ENCODE data around the gene IDUA. TPM values are rescaled to one million over a fixed set of nuclear protein-coding genes. Genes with fewer than 3 reads are reported as not detected.

The IDUA gene
- total RNA-seq, 4 donors from 2014 or later, result 6.7 to 25.8 (median 13.3) TPM

GRCh38 chr4:948936-949300 lies 37.9 kb upstream of the IDUA start:
- TF ChIP-seq CTCF (IDR thresholded peaks at IDR 0.05; ENCODE audit: low read depth), result no peak

GRCh38 chr4:949656-950055 lies 37.2 kb upstream of the IDUA start:
- TF ChIP-seq CTCF (IDR thresholded peaks at IDR 0.05; ENCODE audit: low read depth), result no peak

- no peak for TF ChIP-seq CTCF (IDR thresholded peaks at IDR 0.05; ENCODE audit: low read depth)
Observed at GRCh38 chr4:950136-951020, 36.5 kb upstream of the IDUA start.

GRCh38 chr4:951186-951585 lies 35.7 kb upstream of the IDUA start:
- no peak for TF ChIP-seq CTCF (IDR thresholded peaks at IDR 0.05; ENCODE audit: low read depth)

GRCh38 chr4:951594-952468 lies 35.0 kb upstream of the IDUA start:
- TF ChIP-seq CTCF (IDR thresholded peaks at IDR 0.05; ENCODE audit: low read depth), result no peak

- no peak for TF ChIP-seq CTCF (IDR thresholded peaks at IDR 0.05; ENCODE audit: low read depth)
Observed at GRCh38 chr4:952881-953573, 33.8 kb upstream of the IDUA start.

- no peak for TF ChIP-seq CTCF (IDR thresholded peaks at IDR 0.05; ENCODE audit: low read depth)
Observed at GRCh38 chr4:953574-953915, 33.3 kb upstream of the IDUA start.

Measured in subcutaneous adipose tissue (tissue), 4 donors.